Immature natural killer cell (primary cell): ENCODE measurements around the gene FRMD3. TPM values are rescaled to one million over a fixed set of nuclear protein-coding genes. Genes with fewer than 3 reads are reported as not detected.
"Not testable (repeated sequence)": the region's sequence is repeated elsewhere in the genome, so short reads cannot be mapped to it uniquely, and the experiment has no call there.

Source experiments
- DNase-seq, 3 donors: peaks; one replicate each; pipeline ENCODE4 v3.0.0; 2022; ENCODE audit warnings: mixed read lengths in 1 of 3
- H3K27ac Mint-ChIP-seq, 6 donors: one replicate each; pipeline ENCODE4 v1.8.0; 2020; ENCODE audit warnings: mixed read lengths in 6 of 6, mild to moderate bottlenecking in 5 of 6, inconsistent platforms in 4 of 6, moderate library complexity in 3 of 6
- H3K27me3 Mint-ChIP-seq, 3 donors: one replicate each; pipeline ENCODE4 v1.8.0; 2020 to 2021; ENCODE audit warnings: low read depth in 3 of 3, mild to moderate bottlenecking in 3 of 3, mixed read lengths in 3 of 3, moderate library complexity in 3 of 3, inconsistent platforms in 1 of 3
- H3K36me3 Mint-ChIP-seq, 3 donors: one replicate each; pipeline ENCODE4 v1.8.0; 2020; ENCODE audit warnings: mixed read lengths in 3 of 3, inconsistent platforms in 2 of 3, mild to moderate bottlenecking in 2 of 3
- H3K4me1 Mint-ChIP-seq, 2 donors: one replicate each; pipeline ENCODE4 v1.8.0; 2020; ENCODE audit warnings: inconsistent platforms in 2 of 2, mild to moderate bottlenecking in 2 of 2, mixed read lengths in 2 of 2, moderate library complexity in 1 of 2
- H3K4me3 Mint-ChIP-seq, 5 donors: one replicate each; pipeline ENCODE4 v1.8.0; 2020; ENCODE audit warnings: mild to moderate bottlenecking in 5 of 5, mixed read lengths in 5 of 5, inconsistent platforms in 3 of 5, moderate library complexity in 3 of 5
- H3K9me3 Mint-ChIP-seq, 6 donors: one replicate each; pipeline ENCODE4 v1.8.0; 2020; ENCODE audit warnings: mild to moderate bottlenecking in 6 of 6, mixed read lengths in 6 of 6, inconsistent platforms in 4 of 6, moderate library complexity in 3 of 6
- polyA plus RNA-seq, 3 donors: library from polyadenylated mRNA; unstranded; fragments of 300-500 nt; fragmentation: Illumina TruSeq; gene quantifications; one replicate each; pipeline ENCODE4 v1.2.3, GENCODE V29; 2021

The FRMD3 gene
- polyA plus RNA-seq, 3 donors from 2014 or later: 1.1 to 2.6 TPM; not detected in 1

- Mint-ChIP-seq H3K27ac (no peak overlapping the region), H3K4me3 (no peak overlapping the region), H3K27me3 (peaks cover 0 to 3% (median 0%) of the 10 kb centered on the region in 3 donors), H3K36me3 (no peaks in the 10 kb centered on the region), H3K4me1 (no peaks in the 10 kb centered on the region), H3K9me3 (no peaks in the 10 kb centered on the region)
- no peak for DNase-seq
Observed at GRCh38 chr9:83379045-83379444, 159.2 kb downstream of the FRMD3 start.

GRCh38 chr9:83372957-83373356 lies 165.2 kb downstream of the FRMD3 start:
- Mint-ChIP-seq H3K36me3 (peaks cover 0 to 3% (median 0%) of the 10 kb centered on the region in 3 donors), H3K4me1 (no peaks in the 10 kb centered on the region), H3K4me3 (no peak overlapping the region), H3K9me3 (no peaks in the 10 kb centered on the region), H3K27me3 (no peaks in the 10 kb centered on the region), H3K27ac (no peak overlapping the region)
- DNase-seq: no peak

- Mint-ChIP-seq H3K27me3 (peaks cover 0 to 1% (median 0%) of the 10 kb centered on the region in 3 donors), H3K4me3 (no peak overlapping the region), H3K36me3 (peaks cover 0 to 3% (median 0%) of the 10 kb centered on the region in 3 donors), H3K9me3 (no peaks in the 10 kb centered on the region), H3K27ac (no peak overlapping the region), H3K4me1 (no peaks in the 10 kb centered on the region)
- no peak for DNase-seq
Observed at GRCh38 chr9:83367326-83367725, 170.9 kb downstream of the FRMD3 start.

- Mint-ChIP-seq H3K4me3 (no peak overlapping the region), H3K27ac (no peak overlapping the region), H3K36me3 (peaks cover 0 to 3% (median 0%) of the 10 kb centered on the region in 3 donors), H3K27me3 (peaks cover 0 to 3% (median 0%) of the 10 kb centered on the region in 3 donors), H3K4me1 (no peaks in the 10 kb centered on the region), H3K9me3 (peaks cover 0 to 2% (median 0%) of the 10 kb centered on the region in 6 donors)
- no peak for DNase-seq
Observed at GRCh38 chr9:83362341-83362995, 175.7 kb downstream of the FRMD3 start.

- no peaks in the 10 kb centered on the region for H3K4me1 Mint-ChIP-seq
- no peak overlapping the region for H3K4me3 Mint-ChIP-seq
- no peak for DNase-seq
- peaks cover 0 to 3% (median 0%) of the 10 kb centered on the region in 3 donors for H3K36me3 Mint-ChIP-seq
- H3K27me3 Mint-ChIP-seq: peaks cover 0 to 6% (median 0%) of the 10 kb centered on the region in 3 donors
- peaks cover 0 to 2% (median 0%) of the 10 kb centered on the region in 6 donors for H3K9me3 Mint-ChIP-seq
- no peak overlapping the region for H3K27ac Mint-ChIP-seq
Observed at GRCh38 chr9:83359039-83359438, 179.2 kb downstream of the FRMD3 start.

DNA sequence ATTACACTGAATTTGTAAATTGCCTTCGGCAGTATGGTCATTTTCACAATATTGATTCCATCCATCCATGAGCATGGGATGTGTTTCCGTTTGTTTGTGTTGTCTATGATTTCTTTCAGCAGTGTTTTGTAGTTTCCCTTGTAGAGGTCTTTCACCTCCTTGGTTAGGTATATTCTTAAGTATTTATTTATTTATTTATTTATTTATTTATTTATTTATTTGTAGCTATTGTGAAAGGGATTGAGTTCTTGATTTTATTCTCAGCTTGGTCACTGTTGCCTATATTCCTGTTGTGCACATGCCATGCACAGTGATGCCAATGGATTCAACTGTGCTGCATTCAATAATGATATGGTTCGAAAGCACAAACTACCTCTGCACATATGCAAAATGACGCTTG lies 179.7 kb downstream of the FRMD3 start:
- H3K27ac Mint-ChIP-seq, H3K27me3 Mint-ChIP-seq, H3K9me3 Mint-ChIP-seq, H3K4me3 Mint-ChIP-seq, H3K36me3 Mint-ChIP-seq, H3K4me1 Mint-ChIP-seq, DNase-seq: not testable (repeated sequence)

DNA sequence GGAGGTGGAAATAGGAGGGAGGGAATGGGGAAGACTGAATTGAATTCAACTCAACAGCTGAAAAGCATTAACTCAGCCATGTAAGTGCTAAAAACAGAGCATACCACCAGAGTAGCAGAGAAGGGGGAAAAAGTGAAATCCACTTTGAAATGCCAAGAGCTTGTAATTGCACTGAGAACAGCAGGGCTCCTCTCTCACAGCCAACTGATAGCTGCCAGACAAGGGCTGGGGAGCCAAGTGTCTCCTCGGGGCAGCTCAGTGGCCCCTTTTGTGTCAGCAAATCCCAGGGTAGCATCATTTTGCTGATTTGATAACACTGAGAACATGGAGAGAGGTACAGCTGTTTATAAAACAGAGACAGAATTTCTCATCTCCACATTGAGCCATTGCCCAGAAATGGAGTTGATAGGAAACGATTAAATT lies 182.5 kb downstream of the FRMD3 start:
- Mint-ChIP-seq H3K27ac (peak overlapping the region in 1 of 6 donors; percentile 12), H3K4me3 (no peak overlapping the region), H3K36me3 (peaks cover 0 to 3% (median 0%) of the 10 kb centered on the region in 3 donors)

DNA sequence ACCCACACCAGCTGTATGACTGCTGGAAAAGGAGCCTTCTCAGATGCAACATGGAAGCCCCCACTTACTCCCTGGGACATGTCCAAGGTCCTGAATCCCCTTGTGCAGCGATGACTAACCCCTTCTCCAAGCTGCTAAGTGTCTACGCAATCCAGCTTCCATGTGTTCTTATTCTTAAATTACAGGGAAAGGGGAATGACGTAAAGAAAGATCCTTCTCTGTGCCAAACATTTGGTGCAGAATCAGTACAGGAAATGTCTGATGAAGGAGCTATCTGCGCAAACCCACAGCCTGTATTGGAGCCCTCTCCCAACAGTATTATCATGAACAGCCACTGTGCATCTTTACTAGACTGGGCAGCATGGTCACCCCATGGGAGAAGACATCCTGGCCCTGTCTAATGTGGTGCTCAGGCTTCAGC lies 183.2 kb downstream of the FRMD3 start:
- Mint-ChIP-seq H3K27me3 (peaks cover 0 to 4% (median 0%) of the 10 kb centered on the region in 3 donors), H3K9me3 (peaks cover 0 to 2% (median 0%) of the 10 kb centered on the region in 6 donors), H3K4me3 (no peak overlapping the region), H3K4me1 (no peaks in the 10 kb centered on the region), H3K36me3 (peaks cover 0 to 3% (median 0%) of the 10 kb centered on the region in 3 donors), H3K27ac (no peak overlapping the region)
- DNase-seq: no peak

More for the DNA sequence above, 182.5 kb downstream of the FRMD3 start:
- peaks cover 0 to 4% (median 0%) of the 10 kb centered on the region in 3 donors for H3K27me3 Mint-ChIP-seq
- no peaks in the 10 kb centered on the region for H3K4me1 Mint-ChIP-seq
- no peak for DNase-seq
- H3K9me3 Mint-ChIP-seq: peaks cover 0 to 2% (median 0%) of the 10 kb centered on the region in 6 donors

DNA sequence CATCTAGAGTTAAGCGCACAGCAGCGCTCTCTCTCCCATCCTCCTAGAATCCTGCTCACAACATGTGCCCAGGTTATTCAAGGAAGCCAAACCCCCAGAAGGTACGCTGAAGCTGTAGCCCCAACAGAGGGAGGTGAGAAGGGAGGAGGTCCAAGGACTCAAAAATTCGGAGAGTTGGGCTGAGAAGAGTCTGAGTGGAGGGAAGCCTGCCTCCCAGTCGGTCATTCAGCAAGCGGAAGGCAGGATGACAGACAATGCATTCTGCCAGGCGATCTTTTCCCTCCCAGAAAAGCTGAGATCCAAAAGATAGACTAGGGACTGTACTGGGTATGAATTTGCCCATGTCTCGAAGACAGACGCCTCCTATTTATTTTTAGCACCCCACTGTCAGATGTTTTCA lies 189.2 kb downstream of the FRMD3 start:
- H3K36me3 Mint-ChIP-seq: no peaks in the 10 kb centered on the region
- H3K4me1 Mint-ChIP-seq: no peaks in the 10 kb centered on the region
- peaks cover 0 to 3% (median 2%) of the 10 kb centered on the region in 3 donors for H3K27me3 Mint-ChIP-seq
- no peak overlapping the region for H3K4me3 Mint-ChIP-seq
- H3K9me3 Mint-ChIP-seq: no peaks in the 10 kb centered on the region
- H3K27ac Mint-ChIP-seq: no peak overlapping the region
- no peak for DNase-seq

DNA sequence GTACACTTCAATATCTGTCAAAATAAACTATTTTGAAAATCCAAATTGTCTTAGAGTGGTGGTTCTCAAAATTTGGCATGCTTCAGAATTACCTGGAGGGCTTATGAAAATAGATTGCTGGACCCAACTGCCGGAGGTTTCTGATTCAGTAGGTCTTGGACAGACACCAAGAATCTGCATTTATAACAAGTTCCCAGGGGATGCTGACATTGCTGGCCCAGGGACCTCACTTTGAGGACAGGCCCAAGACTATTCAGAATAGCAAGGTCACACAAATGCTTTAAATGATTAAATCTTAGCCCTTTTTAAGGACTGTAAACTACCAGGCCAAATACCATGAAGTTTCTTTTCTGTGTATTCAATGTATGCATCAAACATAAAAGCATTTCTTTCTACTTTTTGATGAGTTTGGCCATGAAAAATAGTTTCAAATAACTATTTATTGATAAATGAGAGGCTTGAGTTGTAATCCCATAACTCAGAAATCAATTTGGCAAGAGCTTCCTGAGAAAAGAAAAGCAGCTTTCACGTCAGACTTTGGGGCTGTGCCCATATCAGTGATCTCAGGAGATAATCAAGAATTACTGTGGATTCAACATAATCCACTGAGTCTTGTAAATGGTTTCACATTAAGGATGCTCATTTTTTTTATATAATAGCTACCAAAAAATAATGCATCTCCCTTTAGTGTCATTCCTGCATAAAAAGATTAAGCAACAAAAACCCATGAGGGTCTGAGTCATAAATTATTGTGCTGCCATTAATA lies 191.4 kb downstream of the FRMD3 start:
- H3K4me1 Mint-ChIP-seq: no peaks in the 10 kb centered on the region
- H3K9me3 Mint-ChIP-seq: no peaks in the 10 kb centered on the region
- DNase-seq: no peak
- H3K27ac Mint-ChIP-seq: no peak overlapping the region
- peaks cover 0 to 6% (median 0%) of the 10 kb centered on the region in 3 donors for H3K36me3 Mint-ChIP-seq
- no peak overlapping the region for H3K4me3 Mint-ChIP-seq
- H3K27me3 Mint-ChIP-seq: peaks cover 0 to 3% (median 2%) of the 10 kb centered on the region in 3 donors

- Mint-ChIP-seq H3K9me3 (no peaks in the 10 kb centered on the region), H3K4me3 (no peak overlapping the region), H3K4me1 (no peaks in the 10 kb centered on the region), H3K36me3 (peaks cover 0 to 6% (median 5%) of the 10 kb centered on the region in 3 donors), H3K27ac (no peak overlapping the region), H3K27me3 (peaks cover 0 to 2% (median 0%) of the 10 kb centered on the region in 3 donors)
- DNase-seq: no peak
Observed at GRCh38 chr9:83343366-83343999, 194.7 kb downstream of the FRMD3 start.

DNA sequence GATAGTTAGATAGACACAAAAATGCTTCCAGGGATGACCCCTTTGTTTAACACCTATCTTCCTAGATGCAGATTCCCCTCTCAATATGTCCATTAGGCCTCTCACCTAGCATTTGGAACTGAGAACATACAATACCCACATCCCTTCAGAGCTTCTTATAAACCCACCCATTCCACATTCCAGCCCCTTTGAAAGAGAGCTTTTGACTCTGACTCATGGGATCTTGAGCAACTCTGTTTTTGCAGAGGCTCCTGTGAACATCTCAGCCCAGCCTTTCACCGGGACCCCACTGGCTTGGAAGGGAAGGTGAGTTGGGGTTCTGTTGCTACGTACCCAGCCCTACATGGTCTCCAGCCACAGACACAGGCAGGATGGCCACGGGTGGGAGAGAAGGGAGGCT lies 195.5 kb downstream of the FRMD3 start:
- Mint-ChIP-seq H3K4me1 (no peaks in the 10 kb centered on the region), H3K27ac (no peak overlapping the region)

GRCh38 chr9:83342006-83342405 lies 196.2 kb downstream of the FRMD3 start:
- H3K27ac Mint-ChIP-seq: no peak overlapping the region
- DNase-seq: no peak
- peaks cover 0 to under 1% of the 10 kb centered on the region in 2 donors for H3K4me1 Mint-ChIP-seq
- H3K36me3 Mint-ChIP-seq: peaks cover 0 to 6% (median 5%) of the 10 kb centered on the region in 3 donors
- H3K9me3 Mint-ChIP-seq: no peaks in the 10 kb centered on the region
- H3K27me3 Mint-ChIP-seq: peaks cover 0 to 2% (median 0%) of the 10 kb centered on the region in 3 donors
- H3K4me3 Mint-ChIP-seq: no peak overlapping the region

More for the DNA sequence above, 195.5 kb downstream of the FRMD3 start:
- Mint-ChIP-seq H3K27me3 (peaks cover 0 to 2% (median 0%) of the 10 kb centered on the region in 3 donors), H3K4me3 (no peak overlapping the region), H3K9me3 (no peaks in the 10 kb centered on the region), H3K36me3 (peaks cover 0 to 6% (median 5%) of the 10 kb centered on the region in 3 donors)
- DNase-seq: no peak

DNA sequence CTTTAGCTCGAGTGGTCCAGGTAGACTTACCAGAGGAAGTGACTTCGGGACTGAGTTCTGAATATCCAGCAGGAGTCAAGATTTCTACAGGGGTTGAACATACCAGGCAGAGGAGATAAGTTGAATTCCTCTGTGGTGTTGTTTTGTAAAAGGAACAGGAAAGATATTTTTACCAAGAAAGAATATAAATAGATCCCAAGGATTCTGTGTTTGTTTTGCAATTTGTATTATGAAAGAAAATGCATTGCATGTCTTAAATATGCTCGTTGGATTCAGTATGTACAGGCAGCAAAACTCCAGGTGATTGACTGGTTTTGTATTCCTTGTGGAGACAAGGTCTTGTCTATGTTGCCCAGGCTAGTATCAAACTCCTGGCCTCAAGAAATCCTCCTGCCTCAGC lies 197.8 kb downstream of the FRMD3 start:
- H3K36me3 Mint-ChIP-seq: peaks cover 0 to 9% (median 5%) of the 10 kb centered on the region in 3 donors
- H3K27me3 Mint-ChIP-seq: peaks cover 0 to 2% (median 0%) of the 10 kb centered on the region in 3 donors
- H3K9me3 Mint-ChIP-seq: no peaks in the 10 kb centered on the region
- no peak overlapping the region for H3K27ac Mint-ChIP-seq
- H3K4me1 Mint-ChIP-seq: peaks cover 0 to 6% of the 10 kb centered on the region in 2 donors
- no peak overlapping the region for H3K4me3 Mint-ChIP-seq
- DNase-seq: no peak
